Muscle of leg (tissue), 11 donors: ENCODE measurements around the gene RNU7-1. TPM values are rescaled to one million over a fixed set of nuclear protein-coding genes. Genes with fewer than 3 reads are reported as not detected.

Experiments used
- DNase-seq: peaks from one replicate; pipeline ENCODE4 v3.0.0; 2013
- H3K27ac ChIP-seq: one replicate; pipeline ENCODE4 v1.5.1; 2013; ENCODE audit warnings: mild to moderate bottlenecking, low read length, control low read depth
- H3K27me3 ChIP-seq: one replicate; pipeline ENCODE4 v1.6.1; 2013; ENCODE audit warnings: low read length; ENCODE audit not compliant: control insufficient read depth, insufficient read depth
- H3K36me3 ChIP-seq: one replicate; pipeline ENCODE4 v1.6.1; 2013; ENCODE audit warnings: low read length; ENCODE audit not compliant: control insufficient read depth, insufficient read depth
- H3K4me1 ChIP-seq: one replicate; pipeline ENCODE4 v1.6.1; 2013; ENCODE audit warnings: low read length; ENCODE audit not compliant: control insufficient read depth, insufficient read depth
- H3K4me3 ChIP-seq: one replicate; pipeline ENCODE4 v1.5.1; 2013; ENCODE audit warnings: low read length, control low read depth
- H3K9me3 ChIP-seq: replicated peaks from 2 replicates; pipeline ENCODE4 v1.6.1; 2013; ENCODE audit warnings: low read depth, low read length; ENCODE audit not compliant: control insufficient read depth
- WGBS: methylation state at CpG from one replicate; pipeline ENCODE4 v1.1.5; 2013; ENCODE audit warnings: missing lambda C conversion rate; ENCODE audit not compliant: insufficient coverage; 5-methylcytosine and 5-hydroxymethylcytosine counted together
- polyA plus RNA-seq, 8 donors: library from polyadenylated mRNA; unstranded; fragments of 120-200 nt; gene quantifications; one replicate each; pipeline versions ENCODE4 v1.2.1 to v1.2.3, GENCODE V29; 2013; ENCODE audit warnings: inconsistent platforms in 1 of 8, low replicate concordance in 1 of 8; ENCODE audit not compliant: insufficient read length in 8 of 8, insufficient read depth in 1 of 8
- total RNA-seq: library from RNA; stranded (reverse); fragments of 120-200 nt; gene quantifications from one replicate; pipeline ENCODE4 v1.2.4, GENCODE V29; 2013

Gene RNU7-1
- total and polyA plus RNA-seq, 9 donors: not detected

GRCh38 chr12:6937481-6938352, 5.9 kb upstream of the RNU7-1 start:
- Histone ChIP-seq H3K27ac (peak overlapping the region; percentile 94), H3K4me3 (peak overlapping the region; percentile 80), H3K4me1 (peaks cover 46% of the 10 kb centered on the region), H3K9me3 (no peaks in the 10 kb centered on the region), H3K36me3 (peaks cover 65% of the 10 kb centered on the region), H3K27me3 (no peaks in the 10 kb centered on the region)
- WGBS: 1% methylated on average over 64 of the region's 80 CpGs
- peak; percentile 98 for DNase-seq

GRCh38 chr12:6938353-6939190, 5.0 kb upstream of the RNU7-1 start:
- WGBS: 81% methylated on average over 29 of the region's 32 CpGs
- no peaks in the 10 kb centered on the region for H3K9me3 ChIP-seq
- DNase-seq: peak; percentile 57
- no peaks in the 10 kb centered on the region for H3K27me3 ChIP-seq
- peaks cover 60% of the 10 kb centered on the region for H3K36me3 ChIP-seq
- peak overlapping the region; percentile 9 for H3K4me3 ChIP-seq
- peaks cover 48% of the 10 kb centered on the region for H3K4me1 ChIP-seq
- H3K27ac ChIP-seq: peak overlapping the region; percentile 69

- Histone ChIP-seq H3K4me1 (peaks cover 42% of the 10 kb centered on the region), H3K4me3 (no peak overlapping the region)
These were observed 4.5 kb upstream of the RNU7-1 start for GRCh38 chr12:6939191-6939540.

GRCh38 chr12:6941267-6941666, 2.3 kb upstream of the RNU7-1 start:
- no peak for DNase-seq
- H3K27me3 ChIP-seq: no peaks in the 10 kb centered on the region
- H3K36me3 ChIP-seq: peaks cover 42% of the 10 kb centered on the region
- no peak overlapping the region for H3K4me3 ChIP-seq
- H3K27ac ChIP-seq: no peak overlapping the region
- WGBS: 87% methylated on average over 9 of the region's 12 CpGs
- peaks cover 49% of the 10 kb centered on the region for H3K4me1 ChIP-seq
- H3K9me3 ChIP-seq: no peaks in the 10 kb centered on the region

More at GRCh38 chr12:6939191-6939540, 4.5 kb upstream of the RNU7-1 start:
- Histone ChIP-seq H3K27ac (no peak overlapping the region), H3K27me3 (no peaks in the 10 kb centered on the region), H3K9me3 (no peaks in the 10 kb centered on the region), H3K36me3 (peaks cover 55% of the 10 kb centered on the region)
- DNase-seq: no peak
- WGBS: 91% methylated on average over 2 of the region's 2 CpGs

GRCh38 chr12:6941782-6942181, 1.8 kb upstream of the RNU7-1 start:
- WGBS: no CpG with 5 or more reads among the region's 12 CpGs
- Histone ChIP-seq H3K4me1 (peaks cover 51% of the 10 kb centered on the region), H3K36me3 (peaks cover 37% of the 10 kb centered on the region), H3K27ac (no peak overlapping the region), H3K27me3 (no peaks in the 10 kb centered on the region), H3K4me3 (no peak overlapping the region), H3K9me3 (no peaks in the 10 kb centered on the region)
- DNase-seq: no peak

GRCh38 chr12:6942331-6942665, 1.3 kb upstream of the RNU7-1 start:
- Histone ChIP-seq H3K36me3 (peaks cover 37% of the 10 kb centered on the region), H3K4me1 (peaks cover 46% of the 10 kb centered on the region)

GRCh38 chr12:6943389-6943721, 261 bp upstream of the RNU7-1 start:
- Histone ChIP-seq H3K4me1 (peaks cover 40% of the 10 kb centered on the region), H3K9me3 (no peaks in the 10 kb centered on the region), H3K27ac (peak overlapping the region; percentile 99), H3K27me3 (no peaks in the 10 kb centered on the region), H3K4me3 (peak overlapping the region; percentile 66), H3K36me3 (peaks cover 37% of the 10 kb centered on the region)
- WGBS: 0% methylated on average over 6 of the region's 13 CpGs
- DNase-seq: peak; percentile 97

More at GRCh38 chr12:6942331-6942665, 1.3 kb upstream of the RNU7-1 start:
- Histone ChIP-seq H3K27ac (peak overlapping the region; percentile 99), H3K9me3 (no peaks in the 10 kb centered on the region), H3K27me3 (no peaks in the 10 kb centered on the region), H3K4me3 (no peak overlapping the region)
- 83% methylated on average over 5 of the region's 11 CpGs for WGBS
- DNase-seq: peak; percentile 62

- Histone ChIP-seq H3K4me1 (peaks cover 33% of the 10 kb centered on the region), H3K27ac (peak overlapping the region; percentile 99), H3K36me3 (peaks cover 27% of the 10 kb centered on the region)
These were observed 968 bp downstream of the RNU7-1 start for GRCh38 chr12:6944381-6945186.

GRCh38 chr12:6945613-6946012, 2.0 kb downstream of the RNU7-1 start:
- WGBS: 83% methylated on average over 10 of the region's 11 CpGs

More at GRCh38 chr12:6944381-6945186, 968 bp downstream of the RNU7-1 start:
- Histone ChIP-seq H3K4me3 (peak overlapping the region; percentile 66), H3K27me3 (no peaks in the 10 kb centered on the region), H3K9me3 (no peaks in the 10 kb centered on the region)
- 1% methylated on average over 40 of the region's 48 CpGs for WGBS
- DNase-seq: peak; percentile 98

More at GRCh38 chr12:6945613-6946012, 2.0 kb downstream of the RNU7-1 start:
- Histone ChIP-seq H3K9me3 (no peaks in the 10 kb centered on the region), H3K4me1 (peaks cover 33% of the 10 kb centered on the region), H3K27me3 (no peaks in the 10 kb centered on the region), H3K36me3 (peaks cover 23% of the 10 kb centered on the region), H3K27ac (no peak overlapping the region), H3K4me3 (no peak overlapping the region)
- DNase-seq: no peak
